ENCODE data around the gene CDC42EP5.

CDC42EP5 gene

DNA sequence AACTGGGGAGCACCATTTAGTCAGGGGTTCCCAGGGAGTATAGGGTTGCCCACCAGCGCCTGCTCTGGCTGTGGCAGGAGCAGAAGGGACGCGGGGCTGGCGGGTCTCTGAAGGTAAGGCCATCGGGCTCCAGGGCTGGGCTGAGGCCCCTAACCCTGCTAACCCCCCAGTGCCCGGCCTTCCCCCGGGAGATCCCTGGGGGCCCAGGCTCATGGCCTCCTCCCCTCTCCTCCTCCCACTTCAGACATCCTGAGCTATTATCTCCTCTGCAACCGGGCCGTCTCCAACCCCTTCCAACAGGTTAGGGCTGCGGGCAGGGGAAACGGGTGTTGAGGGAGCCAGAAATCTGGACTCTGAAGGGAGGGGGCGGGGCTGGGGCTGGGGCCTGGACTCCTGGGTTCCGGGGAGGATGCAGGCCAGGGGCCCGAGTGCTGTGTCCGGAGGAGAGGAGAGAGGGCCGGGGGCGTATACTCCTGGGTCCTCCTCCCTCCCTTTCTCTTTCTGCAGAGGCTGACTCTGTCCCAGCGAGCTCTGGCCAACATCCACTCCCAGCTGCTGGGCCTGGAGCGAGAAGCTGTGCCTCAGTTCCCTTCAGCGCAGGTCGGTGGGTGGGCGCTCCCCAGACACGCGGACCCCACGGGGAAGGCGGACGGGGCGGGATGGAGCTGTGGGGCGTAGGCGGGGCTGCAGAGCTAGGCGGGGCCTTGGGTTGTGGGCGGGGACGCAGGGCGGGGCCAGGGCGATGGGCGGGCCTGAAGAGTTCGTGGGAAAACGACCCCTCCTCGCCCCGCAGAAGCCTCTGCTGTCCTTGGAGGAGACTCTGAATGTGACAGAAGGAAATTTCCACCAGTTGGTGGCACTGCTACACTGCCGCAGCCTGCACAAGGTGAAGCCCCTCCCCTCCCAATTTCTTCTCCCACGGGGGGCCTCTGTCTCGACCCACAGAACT is 42.5 kb downstream of the CDC42EP5 start:
- peaks cover 5% of the 10 kb centered on the region; the same call in 1 of the 2 replicates for H3K36me3 ChIP-seq (ENCODE audit: control insufficient read depth, insufficient read depth, low read length)
- H3K4me3 ChIP-seq (ENCODE audit: low read depth, low read length), result peak overlapping the region; percentile 69
- H3K27me3 ChIP-seq (ENCODE audit: control insufficient read depth, insufficient read depth, low read length), result peaks cover 3% of the 10 kb centered on the region
- H3K27ac ChIP-seq (ENCODE audit: low read depth, low read length), result no peak overlapping the region
- H3K4me1 ChIP-seq (ENCODE audit: control insufficient read depth, insufficient read depth, low read length), result peaks cover 12% of the 10 kb centered on the region
- no peaks in the 10 kb centered on the region for H3K9me3 ChIP-seq (ENCODE audit: control insufficient read depth, insufficient read depth, low read length)
- no peak overlapping the region for H3K9ac ChIP-seq (ENCODE audit: low read depth, low read length)

DNA sequence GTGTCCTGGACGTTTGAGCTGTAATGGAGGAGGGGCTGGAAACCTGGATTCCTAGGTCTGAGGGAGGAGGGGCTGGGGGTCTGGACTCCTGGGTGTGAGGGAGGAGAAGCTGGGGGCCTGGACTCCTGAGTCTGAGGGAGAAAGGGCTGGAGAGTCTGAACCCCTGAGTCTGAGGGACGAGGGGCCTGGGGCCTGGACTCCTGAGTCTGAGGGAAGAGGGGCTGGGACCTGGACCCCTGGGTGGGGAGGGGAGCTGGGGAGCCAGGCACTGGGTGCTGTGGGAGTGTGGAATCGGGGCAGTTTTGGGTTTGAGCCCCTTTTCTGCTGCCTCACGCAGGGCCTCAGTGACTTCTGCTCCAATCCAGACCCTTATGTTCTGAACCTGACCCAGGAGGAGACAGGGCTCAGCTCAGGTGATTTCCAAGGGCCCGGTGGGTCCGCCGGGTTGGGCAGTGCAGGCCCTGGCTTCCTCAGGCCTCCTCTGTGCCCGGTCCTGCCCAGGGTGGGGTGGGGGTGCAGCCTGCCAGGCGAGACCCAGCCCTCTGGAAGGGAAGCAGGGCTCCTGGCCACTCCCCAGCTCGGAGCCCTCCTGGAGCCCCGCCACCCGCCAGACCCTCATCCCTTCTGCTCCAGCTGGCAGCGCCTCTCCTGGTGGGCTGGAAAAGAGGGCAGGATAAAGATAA is 43.4 kb downstream of the CDC42EP5 start:
- peaks cover 3% of the 10 kb centered on the region for H3K27me3 ChIP-seq (ENCODE audit: control insufficient read depth, insufficient read depth, low read length)
- no peak overlapping the region for H3K9ac ChIP-seq (ENCODE audit: low read depth, low read length)
- H3K4me1 ChIP-seq (ENCODE audit: control insufficient read depth, insufficient read depth, low read length), result peaks cover 6% of the 10 kb centered on the region; the same call in 1 of the 2 replicates
- no peak overlapping the region for H3K27ac ChIP-seq (ENCODE audit: low read depth, low read length)
- peaks cover 5% of the 10 kb centered on the region; the same call in 1 of the 2 replicates for H3K36me3 ChIP-seq (ENCODE audit: control insufficient read depth, insufficient read depth, low read length)
- H3K4me3 ChIP-seq (ENCODE audit: low read depth, low read length), result peak overlapping the region; percentile 69; the same call in 1 of the 2 replicates
- no peaks in the 10 kb centered on the region for H3K9me3 ChIP-seq (ENCODE audit: control insufficient read depth, insufficient read depth, low read length)

DNA sequence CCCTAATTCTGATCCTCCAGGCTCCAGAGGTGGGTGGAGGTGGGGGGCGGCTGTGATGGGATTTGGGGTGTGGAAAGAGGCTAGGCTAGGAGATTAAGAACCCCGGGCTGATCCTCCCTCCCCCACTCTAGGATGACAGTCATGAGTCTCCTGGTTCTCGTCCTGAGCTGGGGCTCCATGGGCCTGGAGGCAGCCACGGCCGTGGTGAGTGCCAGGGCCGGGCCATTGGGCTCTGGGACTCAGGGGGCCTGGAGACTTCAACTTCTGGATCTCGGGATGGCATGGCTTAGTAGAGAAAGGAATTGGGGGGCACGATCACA is 44.0 kb downstream of the CDC42EP5 start:
- Histone ChIP-seq H3K4me3 (ENCODE audit: low read depth, low read length) (no peak overlapping the region), H3K9ac (ENCODE audit: low read depth, low read length) (no peak overlapping the region), H3K27me3 (ENCODE audit: control insufficient read depth, insufficient read depth, low read length) (peaks cover 3% of the 10 kb centered on the region), H3K4me1 (ENCODE audit: control insufficient read depth, insufficient read depth, low read length) (peaks cover 5% of the 10 kb centered on the region; the same call in 1 of the 2 replicates), H3K36me3 (ENCODE audit: control insufficient read depth, insufficient read depth, low read length) (peaks cover 7% of the 10 kb centered on the region), H3K9me3 (ENCODE audit: control insufficient read depth, insufficient read depth, low read length) (no peaks in the 10 kb centered on the region), H3K27ac (ENCODE audit: low read depth, low read length) (no peak overlapping the region)

DNA sequence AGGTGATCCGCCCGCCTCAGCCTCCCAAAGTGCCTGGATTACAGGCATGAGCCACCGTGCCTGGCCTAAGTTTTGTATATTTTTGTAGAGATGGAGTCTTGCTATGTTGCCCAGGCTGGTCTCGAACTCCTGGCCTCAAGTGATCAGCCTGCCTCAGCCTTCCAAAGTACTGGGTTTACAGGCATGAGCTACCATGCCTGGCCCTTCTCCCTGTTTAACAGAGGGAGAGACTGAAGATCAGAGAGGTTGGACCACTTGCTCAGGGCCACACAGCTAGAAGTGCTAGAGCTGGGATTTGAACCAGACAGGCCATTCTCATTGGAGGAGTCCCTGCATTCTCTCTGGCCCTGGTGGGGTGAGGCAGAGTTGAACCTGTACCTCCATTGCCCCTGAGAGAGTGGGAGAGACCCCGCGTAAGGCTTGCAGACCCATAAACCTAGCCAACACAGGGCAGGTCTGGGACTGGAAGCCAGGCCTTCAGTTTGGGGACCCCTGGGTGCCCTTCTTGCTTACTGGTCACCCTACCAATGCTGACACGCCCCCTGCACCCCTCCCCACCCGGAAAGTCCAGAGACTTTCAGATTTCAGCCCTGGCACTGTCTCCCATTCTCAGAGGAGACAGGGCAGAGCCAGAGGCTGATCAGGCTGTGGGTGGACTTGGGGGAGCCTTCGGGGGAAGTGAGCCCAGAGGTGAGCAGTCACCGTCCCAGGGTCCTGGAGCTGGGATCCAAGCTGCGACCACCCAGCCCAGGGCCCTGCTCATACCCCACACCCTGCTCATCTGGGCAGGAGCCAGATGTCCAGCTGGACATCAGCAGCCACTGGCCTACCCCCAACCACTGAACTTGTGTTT is 44.5 kb downstream of the CDC42EP5 start:
- Histone ChIP-seq H3K27ac (ENCODE audit: low read depth, low read length) (no peak overlapping the region), H3K9me3 (ENCODE audit: control insufficient read depth, insufficient read depth, low read length) (no peaks in the 10 kb centered on the region), H3K4me3 (ENCODE audit: low read depth, low read length) (no peak overlapping the region), H3K36me3 (ENCODE audit: control insufficient read depth, insufficient read depth, low read length) (peaks cover 9% of the 10 kb centered on the region), H3K27me3 (ENCODE audit: control insufficient read depth, insufficient read depth, low read length) (no peaks in the 10 kb centered on the region; the same call in none of the 2 replicates), H3K4me1 (ENCODE audit: control insufficient read depth, insufficient read depth, low read length) (peaks cover 3% of the 10 kb centered on the region; the same call in 1 of the 2 replicates), H3K9ac (ENCODE audit: low read depth, low read length) (no peak overlapping the region)

DNA sequence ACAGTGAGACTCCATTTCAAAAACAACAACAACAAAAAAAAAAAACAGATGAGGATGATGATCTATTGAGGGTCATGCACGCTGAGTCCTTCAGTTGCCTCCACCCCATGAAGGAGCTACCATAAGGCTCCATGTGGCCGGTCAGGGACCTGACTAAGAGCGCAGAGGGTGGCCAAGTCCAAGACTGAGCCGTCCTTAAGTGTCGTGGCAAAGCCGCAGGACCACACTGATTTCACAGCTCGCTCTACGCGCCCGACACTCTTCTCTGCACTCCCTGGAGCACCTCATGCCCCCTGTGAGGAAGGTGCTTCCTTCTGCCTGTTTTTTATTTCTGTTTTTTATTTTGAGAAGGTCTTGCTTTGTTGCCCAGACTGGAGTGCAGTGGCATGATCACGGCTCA is 45.5 kb downstream of the CDC42EP5 start:
- H3K27me3 ChIP-seq (ENCODE audit: control insufficient read depth, insufficient read depth, low read length), result no peaks in the 10 kb centered on the region; the same call in none of the 2 replicates
- H3K36me3 ChIP-seq (ENCODE audit: control insufficient read depth, insufficient read depth, low read length), result peaks cover 12% of the 10 kb centered on the region
- H3K27ac ChIP-seq (ENCODE audit: low read depth, low read length), result no peak overlapping the region
- H3K9ac ChIP-seq (ENCODE audit: low read depth, low read length), result no peak overlapping the region
- H3K9me3 ChIP-seq (ENCODE audit: control insufficient read depth, insufficient read depth, low read length), result no peaks in the 10 kb centered on the region
- H3K4me1 ChIP-seq (ENCODE audit: control insufficient read depth, insufficient read depth, low read length), result peaks cover 3% of the 10 kb centered on the region; the same call in 1 of the 2 replicates
- no peak overlapping the region for H3K4me3 ChIP-seq (ENCODE audit: low read depth, low read length)

DNA sequence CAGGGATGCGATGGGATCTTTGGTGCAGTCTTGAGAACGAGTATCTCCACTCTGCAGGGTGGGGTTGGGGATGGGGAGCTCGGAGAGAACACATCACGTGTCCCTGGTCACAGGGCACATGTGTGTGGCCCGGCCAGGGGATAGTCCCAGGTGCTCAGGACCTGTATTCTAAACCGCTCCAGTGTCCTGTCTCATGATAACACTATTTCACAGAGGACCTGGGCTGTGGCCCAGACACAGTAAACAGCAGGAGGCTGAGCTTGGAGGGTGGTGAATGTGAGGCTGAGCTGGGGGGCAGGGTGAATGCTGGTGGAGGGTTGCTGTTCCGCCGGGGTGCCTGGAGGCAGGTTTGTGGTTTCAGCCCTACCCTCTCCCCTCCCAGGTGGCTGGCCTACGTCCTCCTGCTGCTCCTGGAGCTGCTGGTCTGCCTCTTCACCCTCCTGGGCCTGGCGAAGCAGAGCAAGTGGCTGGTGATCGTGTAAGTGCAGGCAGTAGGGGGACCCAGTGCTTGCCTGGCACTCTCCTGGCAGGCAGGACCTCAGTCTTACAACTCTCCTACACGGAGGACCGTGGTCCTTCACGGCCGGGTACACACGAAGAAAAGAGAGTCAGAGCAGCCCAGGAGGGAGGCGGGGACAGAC is 46.7 kb downstream of the CDC42EP5 start:
- Histone ChIP-seq H3K27me3 (ENCODE audit: control insufficient read depth, insufficient read depth, low read length) (no peaks in the 10 kb centered on the region; the same call in none of the 2 replicates), H3K9me3 (ENCODE audit: control insufficient read depth, insufficient read depth, low read length) (no peaks in the 10 kb centered on the region), H3K9ac (ENCODE audit: low read depth, low read length) (no peak overlapping the region), H3K27ac (ENCODE audit: low read depth, low read length) (no peak overlapping the region), H3K36me3 (ENCODE audit: control insufficient read depth, insufficient read depth, low read length) (peaks cover 12% of the 10 kb centered on the region), H3K4me3 (ENCODE audit: low read depth, low read length) (no peak overlapping the region), H3K4me1 (ENCODE audit: control insufficient read depth, insufficient read depth, low read length) (peaks cover 14% of the 10 kb centered on the region)

DNA sequence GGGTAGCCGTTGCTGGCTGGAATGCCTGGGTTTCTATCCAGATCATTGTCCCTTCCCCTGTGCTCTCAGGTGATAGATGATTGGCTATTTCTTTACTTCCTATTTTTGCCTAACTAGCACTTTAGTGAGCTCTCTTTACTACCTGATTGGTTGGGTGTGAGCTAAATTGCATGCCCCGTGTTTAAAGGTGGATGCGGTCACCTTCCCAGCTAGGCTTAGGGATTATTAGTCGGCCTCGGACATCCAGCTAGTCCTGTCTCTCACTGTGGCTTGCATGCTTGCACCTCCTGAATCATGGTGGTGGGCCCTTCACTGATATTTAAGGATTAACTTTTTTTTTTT is 47.7 kb downstream of the CDC42EP5 start:
- Histone ChIP-seq H3K36me3 (ENCODE audit: control insufficient read depth, insufficient read depth, low read length) (peaks cover 12% of the 10 kb centered on the region), H3K9ac (ENCODE audit: low read depth, low read length) (no peak overlapping the region), H3K4me1 (ENCODE audit: control insufficient read depth, insufficient read depth, low read length) (peaks cover 17% of the 10 kb centered on the region), H3K4me3 (ENCODE audit: low read depth, low read length) (no peak overlapping the region), H3K27ac (ENCODE audit: low read depth, low read length) (no peak overlapping the region), H3K27me3 (ENCODE audit: control insufficient read depth, insufficient read depth, low read length) (no peaks in the 10 kb centered on the region; the same call in none of the 2 replicates), H3K9me3 (ENCODE audit: control insufficient read depth, insufficient read depth, low read length) (no peaks in the 10 kb centered on the region)

DNA sequence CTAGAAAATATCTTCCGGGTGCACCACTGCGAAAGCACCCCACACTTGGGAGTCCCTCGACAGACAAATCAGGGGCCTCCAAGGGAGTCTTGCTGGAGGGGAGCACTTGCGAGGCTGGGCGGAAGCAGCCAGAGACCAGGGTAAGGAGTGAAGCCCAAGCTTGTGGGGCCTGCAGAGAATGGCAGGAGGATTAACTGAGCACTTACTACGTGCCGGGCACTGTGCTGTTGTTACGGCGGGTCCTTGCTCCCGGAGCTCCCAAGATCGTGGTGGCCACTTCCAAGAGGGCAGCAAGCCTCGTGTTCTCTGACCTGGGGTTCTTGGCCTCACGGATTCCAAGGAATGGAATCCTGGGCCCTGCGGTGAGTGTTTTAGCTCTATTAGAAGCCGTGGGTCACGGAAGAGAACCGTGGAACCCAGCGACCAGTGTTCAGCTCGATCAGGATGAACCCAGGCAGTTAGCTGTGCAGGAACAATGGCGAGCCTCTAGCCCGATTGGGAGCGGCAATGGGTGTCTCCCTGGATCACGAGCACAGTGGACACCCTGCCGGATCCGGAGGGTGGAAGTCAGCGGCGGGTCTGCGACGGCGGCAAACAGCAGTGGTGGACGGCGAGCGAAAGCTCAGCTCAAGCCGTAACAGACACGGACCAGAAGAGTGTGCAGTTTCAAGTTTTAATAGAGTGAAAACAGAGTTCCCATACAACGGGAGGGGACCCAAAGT is 48.3 kb downstream of the CDC42EP5 start:
- H3K27me3 ChIP-seq (ENCODE audit: control insufficient read depth, insufficient read depth, low read length), result no peaks in the 10 kb centered on the region; the same call in none of the 2 replicates
- H3K9me3 ChIP-seq (ENCODE audit: control insufficient read depth, insufficient read depth, low read length), result no peaks in the 10 kb centered on the region
- no peak overlapping the region for H3K4me3 ChIP-seq (ENCODE audit: low read depth, low read length)
- peaks cover 12% of the 10 kb centered on the region for H3K36me3 ChIP-seq (ENCODE audit: control insufficient read depth, insufficient read depth, low read length)
- no peak overlapping the region for H3K27ac ChIP-seq (ENCODE audit: low read depth, low read length)
- no peak overlapping the region for H3K9ac ChIP-seq (ENCODE audit: low read depth, low read length)
- H3K4me1 ChIP-seq (ENCODE audit: control insufficient read depth, insufficient read depth, low read length), result peaks cover 18% of the 10 kb centered on the region

DNA sequence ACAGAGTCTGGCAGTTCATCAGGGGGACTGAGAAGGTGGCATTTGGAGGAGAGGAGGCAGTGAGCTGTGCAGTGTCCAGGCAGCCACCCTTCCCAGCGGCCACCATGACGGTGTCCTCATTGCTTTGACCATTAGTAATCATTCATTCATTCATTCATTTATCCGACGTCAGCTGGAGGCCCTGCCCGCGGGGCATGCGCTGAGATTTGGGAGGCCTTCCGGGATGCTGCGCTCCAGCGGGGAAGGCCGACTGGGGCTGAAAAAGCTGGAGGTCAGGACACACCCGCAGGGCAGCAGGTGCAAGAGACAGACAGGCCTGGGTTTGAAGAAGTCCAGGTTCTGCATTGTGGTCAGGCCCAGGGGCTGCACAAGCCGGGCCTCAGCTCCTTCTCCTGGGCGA is 48.9 kb downstream of the CDC42EP5 start:
- no peak overlapping the region for H3K4me3 ChIP-seq (ENCODE audit: low read depth, low read length)
- H3K4me1 ChIP-seq (ENCODE audit: control insufficient read depth, insufficient read depth, low read length), result peaks cover 24% of the 10 kb centered on the region
- H3K27me3 ChIP-seq (ENCODE audit: control insufficient read depth, insufficient read depth, low read length), result no peaks in the 10 kb centered on the region; the same call in none of the 2 replicates
- no peak overlapping the region for H3K9ac ChIP-seq (ENCODE audit: low read depth, low read length)
- H3K36me3 ChIP-seq (ENCODE audit: control insufficient read depth, insufficient read depth, low read length), result peaks cover 12% of the 10 kb centered on the region
- no peak overlapping the region for H3K27ac ChIP-seq (ENCODE audit: low read depth, low read length)
- H3K9me3 ChIP-seq (ENCODE audit: control insufficient read depth, insufficient read depth, low read length), result no peaks in the 10 kb centered on the region

DNA sequence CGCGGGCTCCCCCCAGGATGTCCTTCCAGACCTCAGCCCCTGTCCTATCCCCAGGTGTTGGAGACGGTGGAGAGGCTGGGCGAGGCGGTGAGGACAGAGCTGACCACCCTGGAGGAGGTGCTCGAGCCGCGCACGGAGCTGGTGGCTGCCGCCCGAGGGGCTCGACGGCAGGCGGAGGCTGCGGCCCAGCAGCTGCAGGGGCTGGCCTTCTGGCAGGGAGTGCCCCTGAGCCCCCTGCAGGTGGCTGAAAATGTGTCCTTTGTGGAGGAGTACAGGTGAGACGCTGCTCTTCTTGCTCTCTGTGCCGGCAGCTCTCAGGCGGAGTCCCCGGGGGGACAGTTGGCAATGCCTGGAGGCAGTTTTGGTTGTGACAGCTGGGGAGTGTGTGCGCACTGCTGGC is 51.0 kb downstream of the CDC42EP5 start:
- Histone ChIP-seq H3K4me1 (ENCODE audit: control insufficient read depth, insufficient read depth, low read length) (peaks cover 35% of the 10 kb centered on the region), H3K27ac (ENCODE audit: low read depth, low read length) (no peak overlapping the region), H3K4me3 (ENCODE audit: low read depth, low read length) (no peak overlapping the region), H3K27me3 (ENCODE audit: control insufficient read depth, insufficient read depth, low read length) (no peaks in the 10 kb centered on the region), H3K36me3 (ENCODE audit: control insufficient read depth, insufficient read depth, low read length) (peaks cover 14% of the 10 kb centered on the region), H3K9me3 (ENCODE audit: control insufficient read depth, insufficient read depth, low read length) (no peaks in the 10 kb centered on the region), H3K9ac (ENCODE audit: low read depth, low read length) (no peak overlapping the region)
